Tibial artery (tissue), 4 donors: ENCODE results near the gene ADAMTSL2.

Experiments used
- DNase-seq, 2 donors: peaks; one replicate each; pipeline ENCODE4 v3.0.0-alpha.2; 2019
- H3K27ac ChIP-seq, 2 donors: fragments of 200-600 bp; sonication (generic) in 1 of 2; 1 replicate in 1 of 2; 2 replicates in 1 of 2; pipeline ENCODE4 v1.5.1; 2018 to 2019; ENCODE audit warnings: mild to moderate bottlenecking in 1 of 2
- H3K27me3 ChIP-seq, 2 donors: fragments of 200-600 bp; sonication (generic) in 1 of 2; one replicate each; pipeline versions ENCODE4 v1.5.1 to v1.6.0; 2016 to 2019
- H3K36me3 ChIP-seq, 3 donors: fragments of 200-600 bp; sonication (generic) in 2 of 3; one replicate each; pipeline ENCODE4 v1.5.1; 2016 to 2019; ENCODE audit warnings: mild to moderate bottlenecking in 2 of 3
- H3K4me1 ChIP-seq, 4 donors: fragments of 200-600 bp; sonication (generic) in 2 of 4; 1 replicate in 3 of 4; 2 replicates in 1 of 4; pipeline ENCODE4 v1.5.1; 2016 to 2019
- H3K4me3 ChIP-seq, 2 donors: fragments of 200-600 bp; sonication (generic) in 1 of 2; 1 replicate in 1 of 2; 2 replicates in 1 of 2; pipeline ENCODE4 v1.5.1; 2018 to 2019; ENCODE audit warnings: mild to moderate bottlenecking in 2 of 2
- H3K9me3 ChIP-seq, 3 donors: fragments of 200-600 bp; sonication (generic) in 1 of 3; one replicate each; pipeline ENCODE4 v1.5.1; 2016 to 2019
- CTCF ChIP-seq, 2 experiments: fragments of 200-600 bp in 1 of 2; fragments of 450-650 bp in 1 of 2; IDR thresholded peaks; one replicate each; pipeline ENCODE4 v1.5.1; 2017 to 2019; ENCODE audit warnings: antibody characterized with exemption in 2 of 2, mild to moderate bottlenecking in 1 of 2, moderate library complexity in 1 of 2
- intact Hi-C: fragments of 100-400 bp; cut with DNase I; formaldehyde crosslinking; loops from one replicate; pipeline ENCODE4 v1.15.0; 2023; ENCODE audit warnings: low total_unique reads

The ADAMTSL2 gene

GRCh38 chr9:133605446-133605845 is 70.9 kb downstream of the ADAMTSL2 start:
- H3K9me3 ChIP-seq, result no peaks in the 10 kb centered on the region
- H3K4me1 ChIP-seq, result peaks cover 0 to 8% (median 0%) of the 10 kb centered on the region in 4 donors
- DNase-seq, result no peak
- intact Hi-C loops, result no loop called here
- no peaks in the 10 kb centered on the region for H3K36me3 ChIP-seq
- H3K27me3 ChIP-seq, result peaks cover 0 to 95% of the 10 kb centered on the region in 2 donors
- no peak overlapping the region for H3K27ac ChIP-seq
- no peak for TF ChIP-seq CTCF (IDR thresholded peaks at IDR 0.05)
- no peak overlapping the region for H3K4me3 ChIP-seq

GRCh38 chr9:133605856-133606707 is 71.6 kb downstream of the ADAMTSL2 start:
- intact Hi-C loops, result no loop called here
- Histone ChIP-seq H3K9me3 (no peaks in the 10 kb centered on the region), H3K4me3 (no peak overlapping the region), H3K27me3 (peaks cover 0 to 97% of the 10 kb centered on the region in 2 donors), H3K36me3 (no peaks in the 10 kb centered on the region), H3K4me1 (peaks cover 0 to 8% (median 0%) of the 10 kb centered on the region in 4 donors), H3K27ac (no peak overlapping the region)
- no peak for DNase-seq
- TF ChIP-seq CTCF (IDR thresholded peaks at IDR 0.05), result no peak

- no peaks in the 10 kb centered on the region for H3K9me3 ChIP-seq
- peaks cover 0 to 97% of the 10 kb centered on the region in 2 donors for H3K27me3 ChIP-seq
- TF ChIP-seq CTCF (IDR thresholded peaks at IDR 0.05), result no peak
- H3K4me3 ChIP-seq, result no peak overlapping the region
- H3K4me1 ChIP-seq, result peaks cover 0 to 8% (median 0%) of the 10 kb centered on the region in 4 donors
- no peak for DNase-seq
- intact Hi-C loops, result no loop called here
- no peaks in the 10 kb centered on the region for H3K36me3 ChIP-seq
- H3K27ac ChIP-seq, result no peak overlapping the region
These were observed 72.2 kb downstream of the ADAMTSL2 start for GRCh38 chr9:133606708-133607025.

GRCh38 chr9:133607381-133607780 is 72.9 kb downstream of the ADAMTSL2 start:
- TF ChIP-seq CTCF (IDR thresholded peaks at IDR 0.05), result no peak
- H3K36me3 ChIP-seq, result no peaks in the 10 kb centered on the region
- H3K9me3 ChIP-seq, result no peaks in the 10 kb centered on the region
- intact Hi-C loops, result no loop called here
- H3K4me3 ChIP-seq, result no peak overlapping the region
- no peak for DNase-seq
- no peak overlapping the region for H3K27ac ChIP-seq
- H3K27me3 ChIP-seq, result peaks cover 0 to 97% of the 10 kb centered on the region in 2 donors
- peaks cover 0 to 8% (median 0%) of the 10 kb centered on the region in 4 donors for H3K4me1 ChIP-seq

- TF ChIP-seq CTCF (IDR thresholded peaks at IDR 0.05), result no peak
- no peak overlapping the region for H3K27ac ChIP-seq
- no peaks in the 10 kb centered on the region for H3K9me3 ChIP-seq
- intact Hi-C loops, result no loop called here
- H3K27me3 ChIP-seq, result peaks cover 0 to 99% of the 10 kb centered on the region in 2 donors
- DNase-seq, result no peak
- H3K36me3 ChIP-seq, result no peaks in the 10 kb centered on the region
- H3K4me1 ChIP-seq, result peaks cover 0 to 8% (median 0%) of the 10 kb centered on the region in 4 donors
- H3K4me3 ChIP-seq, result no peak overlapping the region
These were observed 73.5 kb downstream of the ADAMTSL2 start for GRCh38 chr9:133607976-133608375.
